ENCODE data around the gene GSTT4.
"Not testable (repeated sequence)": the region's sequence is repeated elsewhere in the genome, so short reads cannot be mapped to it uniquely, and the experiment has no call there.

GSTT4 gene

DNA sequence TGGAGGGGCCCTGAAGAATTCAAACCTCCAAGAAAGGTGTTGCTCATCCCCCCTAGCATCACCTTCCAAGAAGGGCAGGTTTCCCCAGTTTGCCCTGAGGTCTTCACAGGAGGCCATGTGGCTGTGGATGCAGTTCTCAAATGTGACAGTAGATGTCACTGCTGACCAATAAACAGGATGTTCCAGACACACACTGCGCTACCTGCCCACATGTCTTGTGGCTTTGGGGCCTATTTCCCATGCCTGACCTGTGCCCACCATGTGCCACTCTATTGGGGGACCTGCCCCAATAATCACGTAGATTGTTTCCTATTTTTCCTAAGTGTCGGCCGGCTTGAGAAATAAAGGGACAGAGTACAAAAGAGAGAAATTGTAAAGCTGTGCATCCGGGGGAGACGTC is 20.8 kb downstream of the GSTT4 start:
- DNase-seq, result no peak

DNA sequence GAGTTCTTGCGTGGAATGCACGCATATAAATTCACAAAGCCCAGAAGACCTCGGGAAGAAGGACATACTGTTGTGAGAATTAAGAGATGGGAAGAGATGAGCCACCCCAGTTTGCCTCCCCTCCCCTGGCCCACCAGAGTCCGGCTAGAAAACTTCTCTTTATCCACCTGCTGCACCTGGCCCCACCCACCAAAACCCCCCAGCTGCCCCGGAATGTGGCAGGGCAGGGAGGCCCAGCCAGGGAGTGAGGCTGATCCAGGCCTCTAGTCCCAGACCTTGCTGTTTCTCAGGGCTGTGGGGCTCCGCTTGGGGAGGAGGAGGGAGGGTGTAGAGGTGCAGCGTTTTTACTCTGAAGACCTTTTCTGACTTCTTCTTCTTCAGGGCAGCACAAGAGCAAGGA is 24.7 kb downstream of the GSTT4 start:
- not testable (repeated sequence) for DNase-seq

DNA sequence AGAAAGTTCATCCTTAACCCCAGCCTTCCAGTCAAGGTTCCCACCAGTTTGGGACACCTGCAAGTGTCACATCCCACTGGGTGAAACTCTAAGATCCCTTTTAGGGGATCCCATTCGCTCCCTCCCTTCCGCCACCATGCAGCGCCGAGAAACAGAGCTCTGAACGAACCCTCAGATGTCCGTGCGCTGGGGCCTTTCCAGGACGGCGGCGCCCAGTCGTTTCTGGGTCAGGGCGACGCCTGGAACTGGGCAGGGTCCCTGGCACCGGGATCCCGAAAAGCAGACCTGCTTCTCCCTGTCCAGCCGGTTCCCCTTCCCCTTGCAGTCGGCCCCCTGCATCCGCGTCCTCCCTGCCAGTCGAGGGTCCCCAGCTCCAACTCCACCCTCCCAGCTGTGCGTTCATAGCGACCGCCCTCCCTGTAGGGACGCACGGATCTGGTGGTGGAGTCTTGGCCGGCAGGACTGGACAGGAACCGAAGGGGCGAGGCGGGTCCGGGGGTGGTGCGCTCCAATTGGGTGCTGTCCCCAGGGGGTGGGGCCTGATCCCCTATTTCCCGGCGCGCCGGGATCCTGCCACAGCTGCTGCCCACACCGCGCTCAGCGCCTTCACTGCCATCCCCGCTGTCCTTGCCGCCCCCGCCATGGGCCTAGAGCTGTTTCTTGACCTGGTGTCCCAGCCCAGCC is 25.6 kb downstream of the GSTT4 start, which contains the start of gene GSTT2:
TSS of gene GSTT2 (plus strand) at position 578 of the 684 bp plus-strand sequence.
- not testable (repeated sequence) for DNase-seq

DNA sequence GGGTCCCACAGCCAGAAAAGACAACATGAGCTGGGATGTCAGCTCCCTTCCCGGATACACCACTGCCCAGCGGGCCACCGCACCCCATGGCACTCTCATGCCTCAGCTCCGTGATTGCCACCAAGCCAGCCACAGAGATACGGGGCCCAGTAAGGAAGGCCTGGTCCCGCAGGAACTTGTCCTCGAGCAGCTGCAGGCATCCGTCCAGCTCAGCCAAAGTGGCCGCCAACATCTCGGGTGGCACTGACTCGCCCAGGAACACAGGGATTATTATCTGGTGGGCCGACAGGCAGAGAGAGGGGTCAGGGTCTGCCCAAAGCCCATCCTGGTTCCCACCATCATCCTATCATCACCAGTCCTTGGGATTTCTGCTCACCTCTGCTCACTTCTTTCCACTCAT is 27.9 kb downstream of the GSTT4 start:
- DNase-seq, result not testable (repeated sequence)

DNA sequence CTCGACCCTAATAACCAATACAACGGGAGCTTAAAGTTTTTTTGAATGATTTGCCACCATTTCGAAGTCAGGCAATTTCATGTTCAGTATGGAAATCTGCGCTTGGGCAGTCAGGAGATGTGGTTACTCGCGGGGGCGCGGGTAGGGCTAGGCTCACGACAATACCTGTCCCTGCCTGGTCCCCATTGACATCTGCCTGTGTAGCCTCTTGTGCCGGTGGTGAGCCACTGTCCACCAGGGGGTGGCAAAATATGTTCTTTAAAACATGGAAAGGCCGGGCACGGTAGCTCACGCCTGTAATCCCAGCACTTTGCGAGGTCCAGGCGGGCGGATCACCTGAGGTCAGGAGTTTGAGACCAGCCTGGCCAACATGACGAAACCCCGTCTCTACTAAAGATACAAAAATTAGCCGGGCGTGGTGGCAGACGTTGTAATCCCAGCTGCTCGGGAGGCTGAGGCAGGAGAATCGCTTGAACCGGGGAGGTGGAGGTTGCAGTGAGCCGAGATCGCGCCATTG is 30.4 kb downstream of the GSTT4 start:
- not testable (repeated sequence) for DNase-seq

DNA sequence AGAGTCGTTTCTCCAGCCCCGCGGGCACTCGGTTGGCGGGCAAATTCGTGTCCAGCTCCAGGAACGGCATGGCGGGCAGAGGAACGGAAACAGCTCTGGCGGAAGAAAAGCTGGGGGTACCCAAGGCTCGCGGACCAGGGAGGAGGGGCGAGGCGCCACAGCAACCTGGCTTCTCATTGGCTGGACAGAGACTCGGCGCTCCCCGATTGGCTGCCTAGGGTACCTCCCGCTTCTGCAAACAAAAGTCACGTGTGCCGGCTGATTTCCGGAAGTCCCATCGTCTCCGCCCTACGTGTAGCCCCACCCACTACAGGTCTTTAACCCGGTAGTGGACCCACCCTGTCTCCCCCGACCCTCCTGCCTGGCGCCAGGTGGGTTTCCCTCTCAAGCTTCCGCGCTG is 30.9 kb downstream of the GSTT4 start, which contains the start of gene DDT:
TSS of gene DDT (minus strand) at position 97 of the 400 bp plus-strand sequence. CDS start at position 70, 27 bp downstream.
- DNase-seq, result not testable (repeated sequence)

DNA sequence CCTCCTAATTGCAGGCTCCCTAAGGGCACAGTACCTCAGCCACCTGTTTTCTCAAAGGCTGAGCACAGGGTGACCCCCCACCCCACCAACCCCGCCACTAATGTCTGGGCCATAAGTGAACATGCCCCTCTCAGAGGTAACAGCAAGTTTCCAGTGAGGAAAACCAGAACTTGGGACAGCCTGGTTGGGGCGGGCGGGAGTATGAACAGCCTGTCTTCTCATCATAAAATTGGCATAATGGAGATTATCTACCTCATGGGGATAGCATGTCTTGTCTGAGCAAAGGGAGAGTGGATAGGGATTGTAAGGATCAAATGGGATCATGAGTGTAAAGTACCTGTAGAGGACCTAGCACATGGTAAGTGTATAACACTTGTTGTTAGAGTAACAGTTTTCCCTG is 33.3 kb downstream of the GSTT4 start:
- DNase-seq, result not testable (repeated sequence)

DNA sequence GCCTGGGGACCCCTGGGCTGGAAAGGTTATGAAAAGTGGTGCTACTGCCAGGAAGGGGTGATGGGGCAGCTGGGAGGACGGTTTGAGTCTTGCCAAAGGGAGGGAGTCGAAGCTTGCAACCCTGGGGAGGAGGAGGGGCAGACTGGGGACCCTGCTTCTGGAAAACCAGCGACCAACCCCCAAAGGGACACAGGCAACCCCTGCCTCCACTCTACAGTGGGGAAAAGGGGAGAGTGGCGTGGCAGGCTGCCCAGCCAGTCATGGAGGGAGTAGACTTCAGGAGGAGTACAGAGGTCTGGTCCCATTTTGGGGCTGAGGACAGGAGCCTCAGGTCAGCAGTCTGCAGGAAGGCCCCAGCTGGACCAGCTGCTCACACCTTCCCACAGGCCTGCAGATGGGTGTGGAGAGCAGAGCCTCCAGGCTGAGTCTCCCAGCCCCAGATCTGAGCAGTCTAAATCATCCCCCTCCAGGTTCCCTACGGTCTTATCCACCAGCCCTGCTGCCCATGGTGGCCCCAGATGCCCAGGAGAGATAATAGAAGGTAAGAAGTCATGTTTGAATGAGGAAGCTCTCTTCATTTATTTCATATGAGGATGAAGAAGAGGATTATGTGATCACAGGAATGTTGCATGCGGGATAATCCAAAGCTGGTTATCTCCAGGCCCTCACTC is 34.3 kb downstream of the GSTT4 start:
- no peak for DNase-seq

DNA sequence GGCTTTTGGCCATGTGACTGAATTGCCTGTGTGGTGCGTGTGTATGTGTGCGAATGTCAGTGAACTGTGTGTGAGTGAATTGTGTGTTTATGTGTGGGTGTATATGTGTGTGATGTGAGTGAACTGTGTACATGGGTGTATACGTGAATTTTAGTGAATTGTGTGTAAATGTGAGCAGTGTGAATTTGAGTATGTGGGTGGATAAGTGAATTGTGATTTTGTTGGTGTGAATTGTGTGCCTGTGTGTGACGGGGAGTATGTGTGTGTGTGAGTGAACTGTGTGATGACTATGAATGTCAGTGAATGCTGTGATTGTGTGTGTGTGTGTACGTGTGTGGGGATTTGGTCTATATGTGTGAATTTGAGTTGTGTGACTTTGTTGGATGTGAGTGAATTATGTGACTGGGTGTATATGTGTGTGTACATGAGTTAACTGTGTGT is 35.0 kb downstream of the GSTT4 start:
- no peak for DNase-seq

DNA sequence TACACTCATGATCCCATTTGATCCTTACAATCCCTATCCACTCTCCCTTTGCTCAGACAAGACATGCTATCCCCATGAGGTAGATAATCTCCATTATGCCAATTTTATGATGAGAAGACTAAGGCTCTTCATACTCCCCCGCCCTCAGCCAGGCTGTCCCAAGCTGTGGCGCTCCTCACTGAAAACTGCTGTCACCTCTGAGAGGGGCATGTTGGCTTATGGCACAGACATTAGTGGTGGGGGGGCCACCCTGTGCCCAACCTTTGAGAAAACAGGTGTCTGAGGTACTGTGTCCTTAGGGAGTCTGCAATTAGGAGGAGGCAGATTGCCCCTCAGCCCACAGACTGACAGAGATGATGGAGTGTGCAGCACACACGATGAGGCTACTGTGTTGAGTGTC is 36.2 kb downstream of the GSTT4 start:
- DNase-seq, result no peak

DNA sequence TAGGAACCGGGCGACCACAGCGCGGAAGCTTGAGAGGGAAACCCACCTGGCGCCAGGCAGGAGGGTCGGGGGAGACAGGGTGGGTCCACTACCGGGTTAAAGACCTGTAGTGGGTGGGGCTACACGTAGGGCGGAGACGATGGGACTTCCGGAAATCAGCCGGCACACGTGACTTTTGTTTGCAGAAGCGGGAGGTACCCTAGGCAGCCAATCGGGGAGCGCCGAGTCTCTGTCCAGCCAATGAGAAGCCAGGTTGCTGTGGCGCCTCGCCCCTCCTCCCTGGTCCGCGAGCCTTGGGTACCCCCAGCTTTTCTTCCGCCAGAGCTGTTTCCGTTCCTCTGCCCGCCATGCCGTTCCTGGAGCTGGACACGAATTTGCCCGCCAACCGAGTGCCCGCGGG is 38.7 kb downstream of the GSTT4 start, which contains the start of gene DDTL:
TSS of gene DDTL (plus strand) at position 321 of the 400 bp plus-strand sequence. CDS start at position 348, 27 bp downstream.
- not testable (repeated sequence) for DNase-seq

DNA sequence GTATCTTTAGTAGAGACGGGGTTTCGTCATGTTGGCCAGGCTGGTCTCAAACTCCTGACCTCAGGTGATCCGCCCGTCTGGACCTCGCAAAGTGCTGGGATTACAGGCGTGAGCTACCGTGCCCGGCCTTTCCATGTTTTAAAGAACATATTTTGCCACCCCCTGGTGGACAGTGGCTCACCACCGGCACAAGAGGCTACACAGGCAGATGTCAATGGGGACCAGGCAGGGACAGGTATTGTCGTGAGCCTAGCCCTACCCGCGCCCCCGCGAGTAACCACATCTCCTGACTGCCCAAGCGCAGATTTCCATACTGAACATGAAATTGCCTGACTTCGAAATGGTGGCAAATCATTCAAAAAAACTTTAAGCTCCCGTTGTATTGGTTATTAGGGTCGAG is 39.2 kb downstream of the GSTT4 start:
- DNase-seq, result not testable (repeated sequence)

DNA sequence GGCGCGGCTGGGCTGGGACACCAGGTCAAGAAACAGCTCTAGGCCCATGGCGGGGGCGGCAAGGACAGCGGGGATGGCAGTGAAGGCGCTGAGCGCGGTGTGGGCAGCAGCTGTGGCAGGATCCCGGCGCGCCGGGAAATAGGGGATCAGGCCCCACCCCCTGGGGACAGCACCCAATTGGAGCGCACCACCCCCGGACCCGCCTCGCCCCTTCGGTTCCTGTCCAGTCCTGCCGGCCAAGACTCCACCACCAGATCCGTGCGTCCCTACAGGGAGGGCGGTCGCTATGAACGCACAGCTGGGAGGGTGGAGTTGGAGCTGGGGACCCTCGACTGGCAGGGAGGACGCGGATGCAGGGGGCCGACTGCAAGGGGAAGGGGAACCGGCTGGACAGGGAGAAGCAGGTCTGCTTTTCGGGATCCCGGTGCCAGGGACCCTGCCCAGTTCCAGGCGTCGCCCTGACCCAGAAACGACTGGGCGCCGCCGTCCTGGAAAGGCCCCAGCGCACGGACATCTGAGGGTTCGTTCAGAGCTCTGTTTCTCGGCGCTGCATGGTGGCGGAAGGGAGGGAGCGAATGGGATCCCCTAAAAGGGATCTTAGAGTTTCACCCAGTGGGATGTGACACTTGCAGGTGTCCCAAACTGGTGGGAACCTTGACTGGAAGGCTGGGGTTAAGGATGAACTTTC is 44.0 kb downstream of the GSTT4 start, which contains the start of gene GSTT2B:
TSS of gene GSTT2B (minus strand) at position 112 of the 688 bp plus-strand sequence. CDS start at position 48, 64 bp downstream.
- DNase-seq, result not testable (repeated sequence)

DNA sequence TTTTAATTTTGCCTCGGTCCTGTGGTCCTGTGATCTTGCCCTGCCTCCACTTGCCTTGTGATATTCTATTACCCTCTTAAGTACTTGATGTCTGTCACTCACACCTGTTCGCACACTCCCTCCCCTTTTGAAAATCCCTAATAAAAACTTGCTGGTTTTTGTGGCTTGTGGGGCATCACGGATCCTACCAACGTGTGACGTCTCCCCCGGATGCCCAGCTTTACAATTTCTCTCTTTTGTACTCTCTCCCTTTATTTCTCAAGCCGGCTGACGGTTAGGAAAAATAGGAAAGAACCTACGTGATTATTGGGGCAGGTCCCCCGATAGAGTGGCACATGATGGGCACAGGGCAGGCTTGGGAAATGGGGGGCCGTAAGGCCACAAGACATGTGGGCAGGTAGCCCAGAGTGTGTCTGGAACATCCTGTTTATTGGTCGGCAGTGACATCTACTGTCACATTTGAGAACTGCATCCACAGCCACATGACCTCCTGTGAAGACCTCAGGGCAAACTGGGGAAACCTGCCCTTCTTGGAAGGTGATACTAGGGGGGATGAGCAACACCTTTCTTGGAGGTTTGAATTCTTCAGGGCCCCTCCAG is 48.9 kb downstream of the GSTT4 start:
- peak; percentile 76 for DNase-seq

DNA sequence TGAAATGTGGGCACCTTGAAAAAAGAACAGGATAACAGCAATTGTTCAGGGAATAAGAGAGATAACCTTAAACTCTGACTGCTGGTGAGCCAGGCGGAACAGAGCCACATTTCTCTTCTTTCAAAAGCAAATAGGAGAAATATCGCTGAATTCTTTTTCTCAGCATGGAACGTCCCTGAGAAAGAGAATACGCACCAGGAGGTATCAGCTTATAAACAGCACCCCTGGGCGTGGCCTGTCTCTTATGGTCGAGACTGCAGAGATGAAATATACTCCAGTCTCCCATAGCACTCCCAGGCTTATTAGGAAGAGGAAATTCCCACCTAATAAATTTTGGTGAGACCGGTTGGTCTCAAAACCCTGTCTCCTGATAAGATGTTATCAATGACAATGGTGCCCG is 49.4 kb downstream of the GSTT4 start:
- DNase-seq, result not testable (repeated sequence)

DNA sequence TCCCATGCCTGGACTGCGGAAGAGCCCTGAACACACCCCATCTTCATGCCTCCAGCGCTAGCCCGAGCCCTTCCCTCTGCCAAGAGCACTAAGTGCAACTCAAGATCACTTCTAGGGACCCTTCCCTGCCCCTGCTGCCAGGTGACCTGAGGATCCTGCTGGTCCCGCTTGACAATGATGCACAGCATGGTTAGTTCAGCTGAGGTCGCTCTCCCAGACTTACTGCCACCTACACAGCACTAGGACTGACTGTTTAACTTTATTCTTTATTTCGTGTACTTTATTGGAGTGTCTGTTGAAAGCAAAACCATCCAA is 50.3 kb downstream of the GSTT4 start:
- not testable (repeated sequence) for DNase-seq

DNA sequence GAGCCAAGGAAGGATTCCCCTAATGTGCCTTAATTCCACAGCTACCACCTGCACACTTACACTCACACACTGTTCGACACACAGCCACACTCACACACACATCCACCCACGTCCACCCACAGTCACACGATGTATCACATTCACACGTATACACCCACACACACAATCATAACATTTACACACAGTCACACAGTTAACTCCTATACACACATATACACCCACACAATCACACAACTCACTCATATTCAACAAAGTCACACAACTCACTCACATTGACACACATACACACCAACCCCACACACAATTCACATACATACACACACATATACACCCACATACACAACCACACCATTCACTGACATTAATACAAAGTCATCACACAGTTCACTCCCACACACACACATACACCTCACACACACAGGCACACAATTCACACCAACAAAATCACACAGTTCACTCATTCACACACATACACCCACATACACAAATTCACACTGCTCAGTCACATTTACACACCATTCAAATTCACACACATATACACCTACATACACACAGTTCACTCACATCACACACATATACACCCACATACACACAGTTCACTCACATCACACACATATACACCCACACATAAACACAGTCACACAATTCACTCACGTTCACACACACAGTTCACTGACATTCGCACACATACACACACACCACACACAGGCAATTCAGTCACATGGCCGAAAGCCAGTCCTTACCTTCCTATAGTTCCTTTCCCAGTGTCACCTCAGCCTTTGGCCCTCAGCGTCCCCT is 50.9 kb downstream of the GSTT4 start:
- not testable (repeated sequence) for DNase-seq

DNA sequence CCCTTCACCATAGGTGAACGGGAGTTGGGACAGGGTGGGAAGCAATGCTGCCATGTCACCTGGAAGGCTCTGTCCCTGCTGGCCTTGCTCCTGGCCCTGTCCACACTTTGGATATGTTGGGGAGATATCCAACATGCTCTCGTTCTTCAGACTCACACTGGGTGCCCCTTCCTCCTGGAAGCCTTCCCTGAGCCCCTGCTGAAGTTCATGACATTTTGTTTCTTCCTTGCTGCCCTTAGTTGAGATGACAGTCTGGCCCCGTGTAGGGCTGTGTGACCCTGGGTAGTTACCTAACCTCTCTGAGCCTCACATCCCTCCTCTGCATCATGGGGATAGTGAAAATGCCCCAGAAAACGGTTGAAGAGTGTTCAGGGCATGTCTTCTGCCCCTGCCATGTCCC is 51.8 kb downstream of the GSTT4 start:
- DNase-seq, result not testable (repeated sequence)

DNA sequence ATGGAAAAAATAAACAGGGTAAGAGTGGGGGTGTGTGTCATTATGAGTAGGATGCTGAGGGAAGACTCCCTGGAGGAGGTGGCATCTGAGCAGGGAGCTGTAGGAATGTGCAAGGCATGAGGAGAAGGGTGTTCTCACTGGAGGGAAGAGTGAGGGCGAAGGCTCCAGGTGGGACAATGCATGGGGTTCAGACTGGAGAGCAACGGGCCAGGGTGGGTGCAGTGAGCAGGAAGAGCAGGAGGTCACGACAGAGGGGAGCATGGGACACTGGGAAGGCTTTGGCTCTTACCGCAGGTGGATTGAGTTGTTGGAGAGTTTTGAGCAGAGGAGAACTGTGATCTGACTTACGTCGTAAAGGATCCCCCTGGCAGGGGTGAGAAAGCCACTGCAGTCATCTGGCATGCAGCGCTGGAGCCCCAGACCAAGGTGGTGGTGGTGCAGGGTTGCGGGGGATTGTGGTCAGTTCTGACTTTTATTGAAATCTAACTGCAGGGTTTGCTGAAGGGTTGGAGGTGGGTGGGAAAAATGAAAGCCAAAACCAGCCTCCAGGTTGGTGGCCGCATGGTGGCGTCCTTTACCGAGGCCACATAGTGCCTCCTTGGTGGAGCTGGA is 52.4 kb downstream of the GSTT4 start:
- DNase-seq, result not testable (repeated sequence)

DNA sequence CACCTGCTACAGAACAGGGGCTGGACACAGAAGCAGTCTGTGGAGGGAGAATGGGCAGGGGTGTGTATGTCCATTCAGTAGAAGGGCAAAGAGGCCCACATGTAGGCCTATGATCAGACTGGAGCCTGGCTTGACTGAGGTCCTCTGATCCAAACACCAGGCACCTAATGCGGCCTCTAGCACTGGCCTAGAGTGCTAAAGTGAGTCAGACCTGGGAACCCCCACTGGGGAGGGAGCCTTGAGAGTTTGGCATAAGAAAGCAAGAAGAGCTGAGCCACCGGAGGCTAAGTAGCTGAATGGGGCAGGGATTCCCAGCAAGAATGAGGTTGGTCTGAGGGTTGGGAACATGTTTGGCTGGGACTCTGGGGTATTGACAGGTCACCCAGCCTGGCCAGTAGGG is 53.9 kb downstream of the GSTT4 start:
- DNase-seq, result not testable (repeated sequence)

DNA sequence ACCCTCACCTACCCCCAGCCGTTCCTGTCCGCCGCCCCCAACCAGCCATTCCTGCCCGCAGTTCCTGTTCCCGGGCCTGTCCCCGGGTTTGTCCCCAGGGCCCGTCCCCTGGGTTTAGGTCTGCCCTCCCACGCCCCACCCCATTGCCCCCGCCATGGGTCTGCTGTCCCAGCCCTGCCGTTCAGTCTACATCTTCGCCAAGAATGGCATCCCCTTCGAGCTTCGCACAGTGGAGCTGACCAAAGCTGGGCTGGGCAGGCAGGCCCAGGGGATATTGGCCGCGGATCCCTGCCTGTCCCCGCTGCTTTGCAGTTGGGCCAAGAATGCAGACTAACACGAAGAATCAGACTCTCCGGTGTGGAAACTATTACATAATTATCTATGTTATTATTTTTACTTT is 55.5 kb downstream of the GSTT4 start:
- DNase-seq, result not testable (repeated sequence)

Data from activated gamma-delta T cell treated with Interleukin-2 at 50 U/mL for 16 hours (primary cell).